Measurements from ENCODE around the gene S100Z. TPM values are rescaled to one million over a fixed set of nuclear protein-coding genes. Genes with fewer than 3 reads are reported as not detected.

Gene S100Z
- total and polyA plus RNA-seq, 4 donors: 0.77 to 1.9 (median 1.5) TPM

GRCh38 chr5:76838481-76839261 lies 11.1 kb upstream of the S100Z start:
- Histone ChIP-seq H3K36me3 (ENCODE audit: control insufficient read depth in 4 of 4, insufficient read depth in 4 of 4, low read length in 4 of 4) (no peaks in the 10 kb centered on the region), H3K27me3 (ENCODE audit: control insufficient read depth in 3 of 3, insufficient read depth in 3 of 3, low read length in 2 of 3) (no peaks in the 10 kb centered on the region), H3K27ac (ENCODE audit: low read depth in 1 of 2, low read length in 1 of 2) (no peak overlapping the region), H3K9ac (ENCODE audit: insufficient read depth in 1 of 2, low read length in 2 of 2) (no peak overlapping the region), H3K4me1 (ENCODE audit: control insufficient read depth in 5 of 5, insufficient read depth in 5 of 5, low read length in 5 of 5) (no peaks in the 10 kb centered on the region), H3K9me3 (ENCODE audit: control insufficient read depth in 4 of 4, insufficient read depth in 3 of 4, low read length in 3 of 4) (no peaks in the 10 kb centered on the region), H3K4me3 (no peak overlapping the region)
- TF ChIP-seq CTCF (IDR thresholded peaks at IDR 0.05; ENCODE audit: control extremely low read depth, extremely low read depth): no peak
- no peak for ATAC-seq (ENCODE audit: insufficient read depth, low FRiP score)
- no peak for DNase-seq
- 56 to 62% methylated on average over 7 of the region's 7 CpGs for WGBS, 2 donors

GRCh38 chr5:76841361-76841760 lies 8.5 kb upstream of the S100Z start:
- TF ChIP-seq CTCF (IDR thresholded peaks at IDR 0.05; ENCODE audit: control extremely low read depth, extremely low read depth): no peak
- Histone ChIP-seq H3K9ac (ENCODE audit: insufficient read depth in 1 of 2, low read length in 2 of 2) (no peak overlapping the region), H3K9me3 (ENCODE audit: control insufficient read depth in 4 of 4, insufficient read depth in 3 of 4, low read length in 3 of 4) (no peaks in the 10 kb centered on the region), H3K36me3 (ENCODE audit: control insufficient read depth in 4 of 4, insufficient read depth in 4 of 4, low read length in 4 of 4) (no peaks in the 10 kb centered on the region), H3K4me3 (no peak overlapping the region), H3K27me3 (ENCODE audit: control insufficient read depth in 3 of 3, insufficient read depth in 3 of 3, low read length in 2 of 3) (no peaks in the 10 kb centered on the region), H3K4me1 (ENCODE audit: control insufficient read depth in 5 of 5, insufficient read depth in 5 of 5, low read length in 5 of 5) (no peaks in the 10 kb centered on the region), H3K27ac (ENCODE audit: low read depth in 1 of 2, low read length in 1 of 2) (no peak overlapping the region)
- WGBS, 2 donors: 78 to 79% methylated on average over 3 of the region's 3 CpGs
- no peak for ATAC-seq (ENCODE audit: insufficient read depth, low FRiP score)
- DNase-seq: no peak

DNA sequence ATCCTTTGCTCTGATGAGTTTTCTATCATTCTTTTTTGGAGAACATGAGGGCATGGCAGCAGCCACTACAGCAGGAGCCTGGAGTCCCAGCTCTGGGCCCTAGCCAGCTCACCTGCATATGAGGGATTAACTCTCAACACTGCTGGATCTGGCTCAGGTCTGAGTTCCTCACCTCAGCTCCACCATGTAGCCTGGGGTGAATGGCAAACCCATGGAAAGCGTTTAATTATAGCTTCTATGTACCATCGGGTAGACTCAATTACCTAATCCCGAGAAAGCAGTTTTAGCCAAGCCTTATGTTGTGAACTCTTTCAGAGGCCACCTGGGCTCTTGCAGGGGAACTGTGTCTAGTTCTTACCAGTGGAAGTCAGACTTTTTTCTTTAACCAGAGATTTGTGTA lies 3.9 kb upstream of the S100Z start:
- TF ChIP-seq CTCF (IDR thresholded peaks at IDR 0.05; ENCODE audit: control extremely low read depth, extremely low read depth): no peak
- WGBS, 2 donors: 92 to 94% methylated on average over 3 of the region's 3 CpGs
- Histone ChIP-seq H3K27ac (ENCODE audit: low read depth in 1 of 2, low read length in 1 of 2) (no peak overlapping the region), H3K9me3 (ENCODE audit: control insufficient read depth in 4 of 4, insufficient read depth in 3 of 4, low read length in 3 of 4) (no peaks in the 10 kb centered on the region), H3K36me3 (ENCODE audit: control insufficient read depth in 4 of 4, insufficient read depth in 4 of 4, low read length in 4 of 4) (no peaks in the 10 kb centered on the region), H3K27me3 (ENCODE audit: control insufficient read depth in 3 of 3, insufficient read depth in 3 of 3, low read length in 2 of 3) (no peaks in the 10 kb centered on the region), H3K9ac (ENCODE audit: insufficient read depth in 1 of 2, low read length in 2 of 2) (no peak overlapping the region), H3K4me1 (ENCODE audit: control insufficient read depth in 5 of 5, insufficient read depth in 5 of 5, low read length in 5 of 5) (no peaks in the 10 kb centered on the region), H3K4me3 (no peak overlapping the region)
- DNase-seq: no peak
- no peak for ATAC-seq (ENCODE audit: insufficient read depth, low FRiP score)
